SU-DHL-6 (cell line): ENCODE results near the gene GPR35.

Source experiments
- H2AFZ ChIP-seq: fragments of 200-600 bp; sonication (generic); 2 replicates; pipeline ENCODE4 v1.6.1; 2014; ENCODE audit warnings: low read depth, mild to moderate bottlenecking, moderate library complexity, mixed read lengths, antibody characterized with exemption, low read length; ENCODE audit not compliant: severe bottlenecking
- H3F3A ChIP-seq: fragments of 200-600 bp; shearing (Covaris generic); 2 replicates; pipeline ENCODE4 v1.6.0; 2016; ENCODE audit warnings: antibody characterized with exemption, mild to moderate bottlenecking; ENCODE audit not compliant: insufficient read depth
- H3K27ac ChIP-seq: fragments of 200-600 bp; sonication (generic); 2 replicates; pipeline ENCODE4 v1.5.1; 2016; ENCODE audit warnings: low read depth, mild to moderate bottlenecking, low read length, moderate library complexity, mixed read lengths
- H3K27me3 ChIP-seq: fragments of 200-600 bp; sonication (generic), shearing (Covaris generic); 2 replicates; pipeline ENCODE4 v1.6.0; 2014; ENCODE audit warnings: mild to moderate bottlenecking, low read length
- H3K36me3 ChIP-seq: fragments of 200-600 bp; sonication (generic); 2 replicates; pipeline ENCODE4 v1.6.1; 2014; ENCODE audit warnings: mild to moderate bottlenecking, low read length, mixed read lengths
- H3K4me2 ChIP-seq: fragments of 300-600, 200-600 bp; shearing (Covaris generic), sonication (generic); 2 replicates; pipeline ENCODE4 v1.6.0; 2014; ENCODE audit warnings: low read length, low read depth, mild to moderate bottlenecking; ENCODE audit not compliant: poor library complexity, severe bottlenecking
- H3K4me3 ChIP-seq: fragments of 200-600 bp; sonication (generic); 2 replicates; pipeline ENCODE4 v1.5.1; 2014; ENCODE audit warnings: antibody characterized with exemption, low read length, mild to moderate bottlenecking, mixed read lengths; ENCODE audit not compliant: insufficient read depth, poor library complexity, severe bottlenecking
- H3K79me2 ChIP-seq: fragments of 200-600 bp; sonication (generic); 2 replicates; pipeline ENCODE4 v1.6.1; 2014; ENCODE audit warnings: mild to moderate bottlenecking, low read length, moderate library complexity; ENCODE audit not compliant: insufficient read depth
- H3K9ac ChIP-seq: fragments of 200-600 bp; sonication (generic); 2 replicates; pipeline ENCODE4 v1.7.0; 2014; ENCODE audit warnings: mild to moderate bottlenecking, low read length
- H3K9me2 ChIP-seq: fragments of 200-600 bp; sonication (generic); replicated peaks from 2 replicates; pipeline ENCODE4 v1.6.1; 2014; ENCODE audit warnings: low read length; ENCODE audit not compliant: insufficient read depth
- H3K9me3 ChIP-seq: fragments of 200-600 bp; sonication (generic); 2 replicates; pipeline ENCODE4 v1.6.1; 2014; ENCODE audit warnings: low read length, mixed read lengths; ENCODE audit not compliant: insufficient read depth
- H4K20me1 ChIP-seq: fragments of 200-600 bp; sonication (generic); 2 replicates; pipeline ENCODE4 v1.6.1; 2014; ENCODE audit warnings: low read depth, mild to moderate bottlenecking, antibody characterized with exemption, low read length, moderate library complexity, mixed read lengths
- CTCF ChIP-seq: fragments of 200-600 bp; sonication (generic); IDR thresholded peaks from one replicate; pipeline ENCODE4 v1.5.1; 2017; ENCODE audit warnings: antibody characterized with exemption, mild to moderate bottlenecking, low read length, moderate library complexity; ENCODE audit not compliant: insufficient read depth, poor library complexity, severe bottlenecking
- EZH2phosphoT487 ChIP-seq: fragments of 200-600 bp; sonication (generic), shearing (Covaris generic); conservative IDR thresholded peaks from 2 replicates; pipeline ENCODE4 v1.6.1; 2018; ENCODE audit warnings: mild to moderate bottlenecking, antibody characterized with exemption, low read length, moderate library complexity, mixed read lengths

Gene GPR35

GRCh38 chr2:240629968-240630770 lies 4.9 kb downstream of the GPR35 start:
- TF ChIP-seq EZH2phosphoT487 (no peak), CTCF (no peak)
- H3K27ac ChIP-seq = no peak overlapping the region
- no peaks in the 10 kb centered on the region for H3K9me3 ChIP-seq

GRCh38 chr2:240630771-240631547 lies 5.7 kb downstream of the GPR35 start:
- Histone ChIP-seq H3K4me3 (no peak overlapping the region), H3K27ac (no peak overlapping the region), H3K27me3 (no peaks in the 10 kb centered on the region), H3K9ac (no peak overlapping the region), H3F3A (no peaks in the 10 kb centered on the region), H3K9me2 (no peaks in the 10 kb centered on the region), H3K4me2 (no peak overlapping the region), H3K79me2 (no peaks in the 10 kb centered on the region), H3K36me3 (no peaks in the 10 kb centered on the region), H4K20me1 (no peaks in the 10 kb centered on the region), H2AFZ (no peak overlapping the region), H3K9me3 (no peaks in the 10 kb centered on the region)
- no peak for TF ChIP-seq CTCF
- TF ChIP-seq EZH2phosphoT487 = no peak

More at GRCh38 chr2:240629968-240630770, 4.9 kb downstream of the GPR35 start:
- no peaks in the 10 kb centered on the region for H3K27me3 ChIP-seq
- H3K4me3 ChIP-seq = no peak overlapping the region
- no peak overlapping the region for H3K9ac ChIP-seq
- H3F3A ChIP-seq = no peaks in the 10 kb centered on the region
- no peak overlapping the region for H3K4me2 ChIP-seq
- H3K9me2 ChIP-seq = no peaks in the 10 kb centered on the region
- H3K79me2 ChIP-seq = no peaks in the 10 kb centered on the region
- no peaks in the 10 kb centered on the region for H3K36me3 ChIP-seq
- no peak overlapping the region for H2AFZ ChIP-seq
- no peaks in the 10 kb centered on the region for H4K20me1 ChIP-seq

- H3K27ac ChIP-seq = no peak overlapping the region
- no peaks in the 10 kb centered on the region for H3K36me3 ChIP-seq
- H3K4me3 ChIP-seq = no peak overlapping the region
- H3K27me3 ChIP-seq = no peaks in the 10 kb centered on the region
- H3F3A ChIP-seq = no peaks in the 10 kb centered on the region
- TF ChIP-seq CTCF (no peak), EZH2phosphoT487 (no peak)
- no peaks in the 10 kb centered on the region for H3K9me2 ChIP-seq
- no peak overlapping the region for H3K9ac ChIP-seq
- no peak overlapping the region for H2AFZ ChIP-seq
- no peak overlapping the region for H3K4me2 ChIP-seq
- no peaks in the 10 kb centered on the region for H4K20me1 ChIP-seq
- no peaks in the 10 kb centered on the region for H3K9me3 ChIP-seq
- no peaks in the 10 kb centered on the region for H3K79me2 ChIP-seq
Measured at GRCh38 chr2:240631548-240632305, 6.4 kb downstream of the GPR35 start.
